H1 (cell line): ENCODE measurements around the gene RIC8A. TPM values are rescaled to one million over a fixed set of nuclear protein-coding genes. Genes with fewer than 3 reads are reported as not detected.

Source experiments
- CHD7 ChIP-seq: fragments of 300-600 bp; sonication (generic); IDR thresholded peaks from 2 replicates; pipeline ENCODE4 v1.7.1; 2012; ENCODE audit warnings: low read length, moderate library complexity, mild to moderate bottlenecking, inconsistent platforms; ENCODE audit not compliant: insufficient replicate concordance
- SRF ChIP-seq: IDR thresholded peaks from 2 replicates; pipeline ENCODE4 v1.6.1; 2011; ENCODE audit warnings: mild to moderate bottlenecking, low read depth, low read length, moderate library complexity
- YY1 ChIP-seq: IDR thresholded peaks from 2 replicates; pipeline ENCODE4 v1.6.1; 2011; ENCODE audit warnings: low read depth, mild to moderate bottlenecking, low read length
- polyA plus RNA-seq, 7 experiments: library from polyadenylated mRNA; depleted of rRNA in 3 of 7; stranded (reverse) in 5 of 7; unstranded in 2 of 7; fragments of >200 nt in 5 of 7; fragments of 200-250 nt in 2 of 7; gene quantifications; 1 replicate in 5 of 7; 2 replicates in 1 of 7; 4 replicates in 1 of 7; pipeline versions ENCODE4 v1.2.1 to v1.2.3, GENCODE V29; 2011 to 2013; ENCODE audit warnings: missing spikeins in 2 of 7, mixed read lengths in 2 of 7
- total RNA-seq: library from RNA; stranded (reverse); fragmentation: NEBNext Ultra II Directional; extraction: Animal tissue kit (Norgen Biotek cat#: 25700); gene quantifications from 2 replicates; pipeline ENCODE4 v1.2.1, GENCODE V29; 2021

RIC8A gene
- total and polyA plus RNA-seq, 2 of the 8 experiments (the other 6 are each of a cell fraction or from before 2014, with no cell fraction given), result 67.0 to 105 TPM

- no peak for TF ChIP-seq CHD7
- TF ChIP-seq YY1, result no peak
- TF ChIP-seq SRF, result no peak
- TF ChIP-seq, all 59 proteins: peak for 0
These were observed 20.4 kb downstream of the RIC8A start (continued) for GRCh38 chr11:227824-228379.
